Epithelial cell of proximal tubule (primary cell): ENCODE results near the gene LIN9. TPM values are rescaled to one million over a fixed set of nuclear protein-coding genes. Genes with fewer than 3 reads are reported as not detected.

Source experiments
- DNase-seq: peaks from one replicate; pipeline ENCODE4 v3.0.0-alpha.2; 2011; ENCODE audit warnings: low read depth
- H3K4me3 ChIP-seq: 2 replicates; pipeline ENCODE4 v1.5.1; 2011; ENCODE audit warnings: low read depth, mild to moderate bottlenecking, low read length
- total RNA-seq: library from RNA; depleted of rRNA; stranded (reverse); fragments of >200 nt; gene quantifications from 2 replicates; pipeline ENCODE4 v1.2.3, GENCODE V29; 2015
- TF ChIP-seq, protein P1 (sequence below): conservative IDR thresholded peaks from 2 replicates; pipeline ENCODE4 v1.5.1; 2012; ENCODE audit warnings: low read depth, mild to moderate bottlenecking, low read length

LIN9 gene
- total RNA-seq, 1 donor from 2014 or later, result 5.5 TPM

GRCh38 chr1:226296911-226297310, 12.1 kb downstream of the LIN9 start:
- no peak for DNase-seq
- H3K4me3 ChIP-seq, result no peak overlapping the region
- TF ChIP-seq, protein P1, sequence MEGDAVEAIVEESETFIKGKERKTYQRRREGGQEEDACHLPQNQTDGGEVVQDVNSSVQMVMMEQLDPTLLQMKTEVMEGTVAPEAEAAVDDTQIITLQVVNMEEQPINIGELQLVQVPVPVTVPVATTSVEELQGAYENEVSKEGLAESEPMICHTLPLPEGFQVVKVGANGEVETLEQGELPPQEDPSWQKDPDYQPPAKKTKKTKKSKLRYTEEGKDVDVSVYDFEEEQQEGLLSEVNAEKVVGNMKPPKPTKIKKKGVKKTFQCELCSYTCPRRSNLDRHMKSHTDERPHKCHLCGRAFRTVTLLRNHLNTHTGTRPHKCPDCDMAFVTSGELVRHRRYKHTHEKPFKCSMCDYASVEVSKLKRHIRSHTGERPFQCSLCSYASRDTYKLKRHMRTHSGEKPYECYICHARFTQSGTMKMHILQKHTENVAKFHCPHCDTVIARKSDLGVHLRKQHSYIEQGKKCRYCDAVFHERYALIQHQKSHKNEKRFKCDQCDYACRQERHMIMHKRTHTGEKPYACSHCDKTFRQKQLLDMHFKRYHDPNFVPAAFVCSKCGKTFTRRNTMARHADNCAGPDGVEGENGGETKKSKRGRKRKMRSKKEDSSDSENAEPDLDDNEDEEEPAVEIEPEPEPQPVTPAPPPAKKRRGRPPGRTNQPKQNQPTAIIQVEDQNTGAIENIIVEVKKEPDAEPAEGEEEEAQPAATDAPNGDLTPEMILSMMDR, result no peak

GRCh38 chr1:226293553-226293920, 15.4 kb downstream of the LIN9 start:
- TF ChIP-seq, protein P1, result no peak
- no peak overlapping the region for H3K4me3 ChIP-seq
- DNase-seq, result no peak

GRCh38 chr1:226292874-226293552, 16.0 kb downstream of the LIN9 start:
- no peak for DNase-seq
- TF ChIP-seq, protein P1, result no peak
- H3K4me3 ChIP-seq, result no peak overlapping the region

GRCh38 chr1:226287587-226287986, 21.4 kb downstream of the LIN9 start:
- no peak overlapping the region for H3K4me3 ChIP-seq
- no peak for DNase-seq

GRCh38 chr1:226281058-226281457, 27.9 kb downstream of the LIN9 start:
- no peak overlapping the region for H3K4me3 ChIP-seq
- no peak for DNase-seq
- TF ChIP-seq, protein P1, result no peak

More at GRCh38 chr1:226287587-226287986, 21.4 kb downstream of the LIN9 start:
- TF ChIP-seq, protein P1, result no peak

GRCh38 chr1:226279498-226279897, 29.5 kb downstream of the LIN9 start:
- no peak for DNase-seq
- H3K4me3 ChIP-seq, result no peak overlapping the region
- TF ChIP-seq, protein P1, result no peak

- no peak overlapping the region for H3K4me3 ChIP-seq
- TF ChIP-seq, protein P1, result no peak
- no peak for DNase-seq
Measured at GRCh38 chr1:226277897-226278296, 31.1 kb downstream of the LIN9 start.
